RPMI8226 (cell line): Measurements from ENCODE around the gene MYCL.
"Not testable (repeated sequence)": the region's sequence is repeated elsewhere in the genome, so short reads cannot be mapped to it uniquely, and the experiment has no call there.

ENCODE experiments used
- DNase-seq: peaks from one replicate; pipeline ENCODE4 v3.0.0-alpha.2; 2015

The MYCL gene

DNA sequence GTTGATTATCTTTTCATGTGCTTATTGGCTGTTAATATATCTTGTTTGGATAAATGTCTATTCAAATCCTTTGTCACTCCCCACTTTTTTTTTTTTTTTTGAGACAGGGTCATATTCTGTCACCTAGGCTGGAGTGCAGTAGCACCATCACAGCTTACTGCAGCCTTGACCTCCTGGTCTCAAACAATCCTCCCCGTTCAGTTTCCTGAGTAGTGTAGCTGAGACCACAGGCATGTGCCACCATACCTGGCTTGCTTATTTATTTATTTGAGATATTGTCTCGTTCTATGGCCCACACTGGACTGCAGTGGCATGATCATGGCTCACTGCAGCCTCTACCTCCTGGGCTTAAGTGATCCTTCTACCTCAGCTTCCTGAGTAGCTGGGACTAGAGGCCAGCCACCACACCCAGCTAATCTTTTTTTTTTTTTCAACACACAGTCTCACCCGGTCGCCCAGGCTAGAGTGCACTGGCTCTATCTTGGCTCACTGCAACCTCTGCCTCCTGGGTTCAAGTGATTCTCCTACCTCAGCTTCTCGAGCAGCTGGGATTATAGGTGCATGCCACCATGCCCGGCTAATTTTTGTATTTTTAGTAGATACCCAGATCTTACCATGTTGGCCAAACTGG, 13.9 kb upstream of the MYCL start:
- DNase-seq = peak; percentile 1

DNA sequence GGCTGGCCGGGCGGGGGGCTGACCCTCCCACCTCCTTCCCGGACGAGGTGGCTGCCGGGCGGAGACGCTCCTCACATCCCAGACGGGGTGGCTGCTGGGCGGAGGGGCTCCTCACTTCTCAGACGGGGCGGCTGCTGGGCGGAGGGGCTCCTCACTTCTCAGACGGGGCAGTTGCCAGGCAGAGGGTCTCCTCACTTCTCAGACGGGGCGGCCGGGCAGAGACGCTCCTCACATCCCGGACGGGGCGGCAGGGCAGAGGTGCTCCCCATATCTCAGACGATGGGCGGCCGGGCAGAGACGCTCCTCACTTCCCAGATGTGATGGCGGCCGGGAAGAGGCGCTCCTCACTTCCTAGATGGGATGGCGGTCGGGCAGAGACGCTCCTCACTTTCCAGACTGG, 11.4 kb upstream of the MYCL start:
- not testable (repeated sequence) for DNase-seq

DNA sequence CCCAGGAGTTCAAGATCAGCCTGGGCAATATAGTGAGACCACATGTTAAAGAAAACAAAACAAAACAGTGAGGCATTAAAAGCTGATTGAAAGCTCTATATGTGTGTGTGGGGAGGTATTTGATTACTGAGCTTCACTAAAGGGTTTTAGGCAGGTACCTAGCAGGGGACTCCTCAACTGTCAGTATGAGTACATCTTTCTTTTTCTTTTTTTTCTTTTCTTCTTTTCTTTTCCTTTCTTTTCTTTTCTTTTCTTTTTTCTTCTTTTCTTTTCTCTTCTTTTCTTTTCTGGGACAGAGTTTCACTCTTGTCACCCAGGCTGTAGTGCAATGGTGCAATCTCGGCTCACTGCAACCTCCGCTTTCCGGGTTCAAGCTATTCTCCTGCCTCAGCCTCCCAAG, 8.5 kb upstream of the MYCL start:
- DNase-seq = no peak

DNA sequence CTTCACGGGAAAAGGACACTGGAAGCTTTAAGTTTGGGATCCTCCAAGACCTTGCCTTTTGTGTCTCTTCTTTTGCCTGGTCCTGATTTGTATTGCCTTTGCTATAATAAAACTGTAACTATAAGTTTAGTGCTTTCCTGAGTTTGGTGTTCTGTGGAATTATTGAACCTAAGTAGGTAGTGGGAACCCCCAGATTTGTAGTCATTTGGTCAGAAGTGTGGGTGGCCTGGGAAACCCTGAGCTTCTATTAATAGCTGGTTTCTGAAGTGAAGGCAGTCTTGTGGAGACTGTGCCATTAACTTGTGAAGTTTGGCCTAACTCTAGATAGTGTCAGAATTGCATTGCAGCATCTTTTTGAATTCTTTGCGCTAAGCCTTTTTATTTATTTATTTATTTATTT, 6.8 kb upstream of the MYCL start:
- DNase-seq = no peak

DNA sequence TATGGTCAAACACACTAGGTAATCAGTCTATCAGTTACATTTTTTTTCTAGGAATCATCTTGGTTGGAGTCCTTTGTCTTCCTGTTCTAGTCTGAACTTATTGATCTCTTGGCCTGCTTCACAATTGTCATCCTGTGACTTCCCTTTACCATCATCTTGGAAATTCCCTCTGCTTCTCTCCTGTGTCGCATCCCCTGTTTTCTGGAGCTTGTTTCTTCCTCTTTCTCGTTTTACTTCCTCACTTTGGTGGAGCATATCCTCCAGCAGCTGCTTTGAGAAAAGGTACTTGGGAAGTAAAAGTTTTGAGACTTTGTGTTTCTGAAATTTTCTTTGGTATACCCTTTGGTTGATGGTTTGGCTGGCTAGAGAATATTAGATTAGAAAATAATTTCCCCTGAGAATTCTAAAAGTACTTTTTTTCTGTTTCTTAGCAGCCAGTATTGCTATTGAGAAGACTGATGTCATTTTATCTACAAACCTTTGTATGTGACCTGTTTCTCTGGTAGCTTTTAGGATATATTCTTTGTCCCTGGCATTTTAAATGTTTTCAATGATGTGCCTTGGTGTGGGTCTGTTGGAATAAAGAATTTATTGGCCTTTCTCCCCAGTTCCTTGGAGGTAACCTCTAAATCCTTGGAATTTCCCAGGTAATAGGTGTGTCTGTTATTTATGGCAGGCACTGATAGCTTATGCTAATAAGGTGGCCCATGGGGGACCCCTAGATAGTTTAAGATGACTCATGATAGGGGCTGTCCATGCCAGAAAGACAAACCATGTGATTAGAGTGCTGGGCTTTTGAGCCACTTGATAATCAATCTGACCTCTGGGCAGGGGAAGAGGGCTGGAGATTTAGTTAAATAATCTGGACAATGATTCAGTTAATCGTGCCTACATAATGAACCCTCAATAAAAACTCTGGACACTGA, 6.1 kb upstream of the MYCL start:
- no peak for DNase-seq

DNA sequence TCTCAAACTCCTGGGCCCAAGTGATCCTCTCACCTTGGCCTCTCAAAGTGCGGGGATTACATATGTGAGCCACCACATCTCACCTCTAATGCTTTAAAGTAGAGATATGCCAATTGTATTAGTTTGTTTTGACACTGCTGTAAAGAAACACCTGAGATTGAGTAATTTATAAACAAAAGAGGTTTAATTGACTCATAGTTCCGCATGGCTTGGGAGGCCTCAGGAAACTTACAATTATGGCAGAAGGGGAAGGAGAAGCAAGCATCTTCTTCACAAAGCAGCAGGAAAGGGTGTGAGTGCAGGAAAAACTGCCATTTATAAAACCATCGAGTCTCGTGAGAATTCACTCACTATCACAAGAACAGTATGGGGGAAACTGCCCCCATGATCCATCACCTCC, 3.5 kb upstream of the MYCL start:
- DNase-seq = no peak

DNA sequence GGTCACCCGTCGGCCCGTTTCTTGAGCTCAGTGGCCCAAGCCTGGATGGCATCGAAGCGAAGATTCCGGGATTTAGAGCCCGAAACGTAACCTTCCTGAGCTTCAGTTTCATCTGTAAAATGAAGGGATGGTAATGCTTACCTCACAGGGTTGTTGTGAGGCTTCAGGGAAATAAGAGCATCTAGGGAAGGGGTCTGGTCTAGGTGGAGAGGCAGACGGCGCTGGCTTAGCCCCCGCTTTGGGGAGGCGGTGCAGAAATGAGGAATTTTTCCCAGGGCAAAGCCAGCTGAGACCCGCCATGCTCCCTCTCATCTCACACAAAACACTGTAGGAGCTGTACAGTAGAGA, 717 bp upstream of the MYCL start:
- DNase-seq = no peak

DNA sequence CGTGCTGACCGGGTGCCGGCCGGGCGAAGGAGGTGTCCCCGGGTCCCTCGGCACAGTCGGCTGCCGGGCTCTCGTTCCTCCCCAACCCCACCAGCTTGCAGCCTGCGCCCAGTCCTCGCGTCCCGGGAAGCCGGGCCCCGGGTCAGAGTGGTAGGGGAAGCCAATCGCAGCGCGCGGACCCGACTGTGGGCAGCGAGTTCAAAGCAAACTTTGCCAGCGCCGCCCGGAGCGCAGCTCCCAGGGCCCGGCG, 328 bp downstream of the MYCL start:
- no peak for DNase-seq

DNA sequence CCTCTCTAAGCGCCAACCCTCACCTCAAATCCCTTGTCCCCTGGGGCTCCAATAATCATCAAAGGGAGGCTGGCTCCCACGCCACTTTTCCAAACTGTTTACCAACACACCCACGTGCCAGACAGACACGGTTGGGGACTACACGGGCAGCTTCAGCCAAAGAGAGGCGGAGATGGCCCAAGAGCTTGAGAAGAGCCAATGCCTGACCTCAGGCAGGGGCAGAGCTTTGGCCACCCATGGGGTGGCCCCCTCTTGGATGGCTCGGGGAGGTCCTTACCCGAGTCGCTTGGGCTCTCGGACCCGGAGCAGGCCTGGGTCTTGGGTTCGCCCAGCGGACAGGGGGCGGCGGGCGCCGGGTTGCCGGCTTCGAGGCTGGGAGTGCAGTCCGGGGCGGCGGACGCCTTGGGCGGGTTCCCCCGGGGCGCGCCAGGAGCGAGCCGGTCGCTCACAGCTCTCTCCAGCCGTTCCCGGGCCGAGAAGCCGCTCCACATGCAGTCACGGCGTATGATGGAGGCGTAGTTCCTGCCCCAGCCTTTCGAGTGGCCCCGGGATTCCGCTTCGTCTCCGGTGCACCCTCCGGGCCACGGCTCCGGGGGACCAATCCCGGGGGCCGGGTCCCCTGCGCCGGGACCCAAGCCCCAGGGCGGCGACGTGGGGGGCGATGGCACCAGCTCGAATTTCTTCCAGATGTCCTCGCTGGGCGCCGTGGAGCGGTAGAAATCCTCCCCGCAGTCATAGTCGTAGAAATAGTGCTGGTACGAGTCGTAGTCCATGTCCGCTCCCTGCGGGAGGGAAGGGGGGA, 854 bp downstream of the MYCL start:
- DNase-seq = peak; percentile 48

DNA sequence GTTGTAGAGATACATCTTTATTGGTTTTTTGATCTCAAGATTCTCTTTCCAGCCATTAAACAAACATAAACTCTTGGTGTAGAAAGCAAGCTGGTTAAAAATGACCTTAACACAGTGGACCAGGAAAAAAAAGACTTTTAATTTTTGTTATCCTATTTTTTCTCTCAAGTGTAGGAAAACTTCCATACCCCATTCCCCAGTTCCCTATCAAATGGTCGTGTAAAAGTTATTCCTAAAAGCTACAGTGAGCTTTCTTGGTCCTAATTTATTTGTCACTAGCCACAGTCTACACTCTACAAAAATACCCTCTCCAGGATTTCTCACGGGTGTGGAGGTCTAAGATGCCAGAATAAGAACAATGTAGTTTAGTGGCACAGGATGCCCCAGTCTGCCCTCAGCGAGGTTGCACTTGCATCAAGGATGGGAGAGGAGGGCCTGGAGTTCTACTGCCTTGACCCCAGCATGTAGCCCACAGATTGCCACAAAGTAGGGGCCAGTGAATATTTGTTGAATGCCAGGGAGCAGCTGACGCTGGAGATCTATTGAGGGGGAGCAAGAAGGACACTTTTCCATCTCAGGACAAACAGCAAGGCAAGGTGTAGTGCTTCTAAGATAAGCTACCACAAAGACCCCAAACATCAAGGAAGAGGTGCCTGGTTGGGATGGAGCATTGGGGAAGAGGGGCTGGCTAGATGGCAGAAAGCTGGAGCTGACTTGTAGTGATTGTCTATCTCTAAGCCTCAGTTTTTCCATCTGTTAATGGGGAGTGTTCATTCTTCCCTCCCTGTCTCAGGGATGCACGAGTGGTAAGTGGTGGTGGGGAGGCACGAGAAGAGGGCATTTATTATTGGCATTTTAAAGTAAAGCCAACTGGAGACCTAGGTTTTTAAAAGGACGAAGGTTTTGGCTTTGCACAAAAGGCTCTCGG, 1.8 kb downstream of the MYCL start:
- no peak for DNase-seq

DNA sequence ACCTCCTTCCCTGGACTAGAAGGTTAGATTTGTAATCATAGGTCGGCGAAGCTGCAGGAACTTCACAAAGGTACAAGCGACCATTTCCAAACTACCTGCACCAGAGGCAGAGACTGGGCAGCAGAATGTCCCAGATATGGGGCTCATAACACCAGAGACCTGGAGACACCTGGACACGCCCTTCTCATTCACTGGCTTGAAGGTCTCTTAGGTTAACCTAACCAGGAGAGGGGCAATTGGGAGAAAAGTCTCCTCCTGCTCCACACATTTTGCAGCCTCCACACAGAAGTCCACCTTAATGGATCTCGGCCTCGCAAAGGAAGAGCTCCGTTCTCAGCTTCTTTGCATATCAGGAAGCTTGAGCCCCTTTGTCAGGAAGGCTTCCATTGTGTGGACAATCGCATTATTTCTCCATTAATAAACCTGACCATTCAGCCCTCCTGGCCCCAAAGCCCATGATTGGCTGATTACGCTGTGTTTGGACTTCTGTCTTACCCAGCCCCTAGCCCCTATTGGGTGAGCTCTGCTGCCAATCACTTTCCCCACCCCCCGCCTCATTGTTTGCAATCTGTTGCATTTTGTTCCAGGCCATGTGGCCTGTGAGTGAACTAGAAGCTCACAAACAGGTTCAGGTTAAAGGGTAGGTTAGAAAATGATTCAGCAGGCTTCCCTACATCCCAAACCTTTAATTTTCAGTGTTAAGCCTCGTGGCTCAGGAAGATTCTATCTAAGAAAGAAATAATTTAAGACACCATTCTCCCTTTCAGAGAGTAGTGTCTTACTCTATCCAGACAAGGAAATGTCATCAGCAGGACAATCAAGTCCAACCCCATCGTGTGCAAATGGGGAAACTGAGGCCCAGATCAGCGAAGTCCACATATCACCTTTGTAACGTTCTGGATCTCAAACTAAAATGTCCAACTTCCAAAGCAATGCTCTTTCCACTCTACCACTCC, 2.8 kb downstream of the MYCL start:
- no peak for DNase-seq

DNA sequence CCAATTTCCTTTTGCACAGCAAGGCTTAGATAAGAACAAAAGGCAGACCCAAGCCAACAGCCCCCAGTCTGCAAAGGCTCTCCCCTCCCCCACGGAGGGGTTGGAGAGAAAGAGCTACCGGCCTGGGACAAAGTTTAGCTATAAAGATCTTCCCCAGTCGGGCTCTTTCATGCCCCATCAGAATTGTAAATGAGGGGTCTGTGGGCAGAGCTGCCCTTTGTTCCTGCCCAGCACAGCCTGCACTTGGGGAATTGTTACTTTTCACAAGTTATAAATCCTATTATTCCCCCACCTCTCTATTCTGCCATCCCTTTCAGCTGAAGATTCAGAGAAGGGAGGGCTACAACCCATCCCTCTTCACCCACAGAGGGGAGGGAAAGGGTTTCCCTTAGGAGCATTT, 3.5 kb downstream of the MYCL start:
- DNase-seq = no peak

DNA sequence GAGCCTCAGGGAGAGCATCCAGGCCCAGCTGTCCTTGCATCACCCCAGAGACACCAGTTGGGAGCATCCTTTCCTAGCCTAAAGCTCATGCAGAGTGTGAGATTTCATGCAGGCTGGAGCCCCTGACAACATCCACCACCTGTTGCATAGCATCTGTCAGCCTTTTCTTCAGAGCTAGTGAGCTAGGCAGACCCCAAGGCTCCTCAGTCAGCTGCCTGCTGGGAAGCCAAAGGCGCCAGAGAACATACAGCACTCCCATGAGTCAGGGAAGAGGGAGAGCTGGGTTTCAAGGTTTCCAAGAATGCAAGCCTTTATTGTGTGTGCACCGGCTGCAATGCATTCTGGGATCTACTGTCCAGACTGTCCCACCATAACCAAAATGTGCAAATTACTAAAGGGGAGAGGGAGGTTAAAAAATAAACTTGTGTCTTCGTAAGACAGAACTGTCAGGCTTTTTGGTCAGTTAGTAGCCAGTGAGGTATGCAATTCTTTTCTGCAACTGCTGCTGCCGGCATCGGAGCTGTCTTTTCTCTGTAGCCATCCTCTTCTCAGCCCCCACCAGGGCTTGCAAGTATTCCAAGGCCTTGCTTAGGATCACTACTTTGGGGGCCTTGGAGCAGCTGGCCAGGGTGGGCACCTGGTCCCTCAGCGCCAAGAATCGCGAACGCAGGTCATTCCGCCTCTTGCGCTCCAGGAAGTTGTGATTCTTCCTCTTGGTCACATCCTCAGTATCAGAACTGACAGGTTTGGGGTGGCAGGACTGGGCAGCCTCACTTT, 4.6 kb downstream of the MYCL start:
- no peak for DNase-seq

DNA sequence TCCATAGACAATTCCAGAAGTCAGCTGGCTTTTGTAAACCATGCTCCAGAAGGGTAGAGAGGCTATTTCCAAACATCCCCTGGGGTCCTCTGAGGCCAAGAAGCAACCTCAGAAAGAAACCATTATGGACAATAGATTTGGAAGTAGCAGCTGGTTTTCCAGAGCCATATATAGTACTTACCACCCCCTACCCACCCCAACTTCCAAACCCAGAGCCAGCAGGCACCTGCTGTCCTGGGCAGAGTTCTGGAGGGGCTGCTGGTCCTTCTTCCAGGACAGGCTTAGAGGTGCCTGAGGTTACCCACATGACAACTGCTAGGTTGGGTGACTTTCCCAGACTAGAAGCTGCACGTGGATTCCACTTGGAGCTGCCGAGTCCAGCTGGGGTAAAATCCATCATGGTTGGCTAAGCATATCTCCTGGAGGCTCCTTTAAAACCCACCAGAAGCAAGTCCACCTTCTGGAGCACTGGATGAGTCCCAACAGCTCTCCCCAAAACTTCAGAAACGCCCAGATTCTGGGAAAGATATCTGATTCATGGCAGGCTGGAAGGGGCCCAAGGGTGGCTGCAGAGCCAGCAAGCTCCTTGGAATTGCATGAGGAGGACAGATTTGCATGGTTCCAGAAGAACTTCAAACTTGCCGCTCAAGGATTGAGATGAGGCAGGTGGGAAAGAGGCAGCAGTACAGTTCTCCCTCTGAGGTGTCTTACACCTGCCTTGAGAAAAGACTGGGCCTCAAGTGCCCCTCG, 5.8 kb downstream of the MYCL start:
- no peak for DNase-seq

DNA sequence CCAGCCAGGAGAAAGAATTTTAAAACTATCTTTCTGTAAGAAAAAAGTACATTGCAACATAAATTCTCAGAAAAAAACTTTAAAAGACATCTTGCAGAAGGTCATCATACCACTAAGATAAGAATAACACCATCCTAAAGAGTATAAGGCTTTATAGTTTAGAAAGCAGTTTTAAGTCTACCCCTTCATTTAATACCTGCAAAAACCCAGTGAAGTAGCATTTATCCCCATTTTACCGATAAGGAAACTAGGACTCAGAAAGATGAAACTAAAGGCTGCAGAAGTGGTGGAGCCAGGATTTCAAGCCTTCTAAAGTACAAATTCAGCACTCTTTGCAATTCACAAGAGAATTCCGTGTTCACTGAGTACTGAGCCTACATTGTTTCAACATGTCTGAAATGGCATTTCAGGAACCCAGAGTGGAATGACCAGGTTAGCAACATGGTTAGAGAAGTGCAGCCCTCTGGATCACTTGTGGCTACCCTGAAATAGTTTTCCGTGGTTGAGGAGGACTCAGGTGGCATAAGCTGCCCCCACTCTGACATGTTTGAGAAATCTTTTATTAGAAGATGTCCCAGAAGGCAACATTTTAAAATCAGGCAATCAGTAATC, 6.7 kb downstream of the MYCL start:
- no peak for DNase-seq

DNA sequence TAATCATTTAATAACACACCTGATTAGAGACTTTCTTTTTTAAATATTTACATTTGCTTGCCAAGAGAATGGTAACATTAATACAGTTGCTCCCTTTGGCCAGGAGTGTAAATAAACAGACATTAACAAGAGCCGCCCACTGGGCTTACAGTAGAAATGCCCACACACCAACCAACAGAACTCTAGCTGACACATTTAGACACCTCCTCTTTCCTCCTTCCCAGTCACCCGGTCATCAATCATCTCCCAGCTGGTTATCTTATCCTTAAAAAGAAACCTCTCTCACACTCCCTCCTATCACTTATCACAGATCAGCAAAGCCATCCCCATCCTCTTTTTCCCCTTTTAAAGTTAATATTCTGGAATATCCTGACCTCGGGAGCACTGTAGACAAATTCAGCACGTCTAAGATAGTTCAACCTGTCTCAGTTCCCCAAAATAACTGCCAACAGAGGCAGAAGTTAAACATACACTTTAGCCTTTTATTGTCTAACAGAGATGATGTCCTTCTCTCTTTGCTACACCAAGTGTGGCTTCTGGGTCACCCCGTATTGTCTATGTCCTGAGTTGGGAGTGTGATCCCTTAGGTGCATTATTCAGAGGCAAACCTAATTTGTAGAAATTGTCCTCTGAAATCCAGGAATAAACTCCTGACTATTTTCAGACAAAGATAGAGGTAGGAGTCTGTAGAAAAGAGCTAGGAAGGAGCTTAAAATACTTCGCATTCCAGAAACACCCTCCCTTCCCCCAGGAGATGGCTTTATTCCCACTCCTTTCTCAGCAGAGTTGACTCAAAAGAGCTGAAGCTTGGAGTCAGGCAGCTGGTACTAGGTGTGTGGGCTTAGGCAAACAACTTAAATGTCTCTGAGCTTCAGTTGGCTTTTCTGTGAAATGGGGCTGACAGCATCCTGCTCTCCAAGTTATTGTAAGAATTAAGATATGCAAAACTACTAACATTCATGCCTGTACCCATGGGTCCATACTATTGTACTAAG, 8.8 kb downstream of the MYCL start:
- DNase-seq = peak; percentile 56

DNA sequence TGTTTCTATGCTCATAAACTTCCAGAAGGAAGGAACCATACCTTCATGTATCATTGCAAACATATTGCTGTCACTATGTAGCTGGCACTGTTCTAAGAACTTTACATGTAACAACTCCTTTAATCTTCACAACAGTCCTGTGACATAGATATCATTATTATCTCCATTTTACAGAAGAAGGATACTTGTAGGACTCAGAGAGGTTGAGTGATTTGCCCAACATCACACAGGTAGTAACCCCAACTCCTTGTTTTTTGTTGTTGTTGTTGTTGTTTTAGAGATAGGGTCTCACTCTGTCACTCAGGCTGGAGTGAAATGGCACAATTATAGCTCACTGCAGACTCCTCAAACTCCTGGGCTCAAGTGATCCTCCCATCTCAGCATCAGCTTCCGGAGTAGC, 10.8 kb downstream of the MYCL start:
- DNase-seq = no peak

DNA sequence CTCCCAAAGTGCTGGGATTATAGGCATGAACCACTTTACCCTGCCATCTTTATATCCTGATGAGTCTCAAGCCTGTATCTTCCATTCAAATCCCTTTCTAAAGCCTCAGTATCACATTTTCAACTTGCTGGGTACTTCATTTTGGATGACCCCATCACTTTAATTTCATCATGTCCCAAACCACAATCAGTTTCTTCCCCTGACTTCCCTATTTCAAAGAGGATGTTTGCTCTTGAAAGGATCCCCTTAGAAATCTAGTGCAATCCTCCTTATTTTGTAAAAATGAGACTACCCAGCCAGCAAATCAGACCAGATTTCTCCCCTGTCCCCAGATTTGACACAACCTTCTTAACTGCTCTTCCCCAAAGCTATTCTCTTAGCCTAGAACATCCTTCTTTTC, 11.4 kb downstream of the MYCL start:
- no peak for DNase-seq
